Left renal cortex interstitium (tissue), 4 donors: ENCODE results near the gene COL6A3. TPM values are rescaled to one million over a fixed set of nuclear protein-coding genes. Genes with fewer than 3 reads are reported as not detected.
"Not testable (repeated sequence)": the region's sequence is repeated elsewhere in the genome, so short reads cannot be mapped to it uniquely, and the experiment has no call there.

Experiments used
- DNase-seq, 4 donors: peaks; one replicate each; pipeline ENCODE4 v3.0.0-alpha.2; 2013; ENCODE audit warnings: low read depth in 4 of 4, low spot score in 2 of 4, missing footprints in 1 of 4
- polyA plus RNA-seq, 4 donors: library from polyadenylated mRNA; unstranded; fragments of 120-200 nt; gene quantifications; one replicate each; pipeline ENCODE4 v1.2.1, GENCODE V29; 2013; ENCODE audit not compliant: insufficient read length in 4 of 4

Gene COL6A3
- polyA plus RNA-seq, 4 donors, result 236 to 277 (median 260) TPM

DNA sequence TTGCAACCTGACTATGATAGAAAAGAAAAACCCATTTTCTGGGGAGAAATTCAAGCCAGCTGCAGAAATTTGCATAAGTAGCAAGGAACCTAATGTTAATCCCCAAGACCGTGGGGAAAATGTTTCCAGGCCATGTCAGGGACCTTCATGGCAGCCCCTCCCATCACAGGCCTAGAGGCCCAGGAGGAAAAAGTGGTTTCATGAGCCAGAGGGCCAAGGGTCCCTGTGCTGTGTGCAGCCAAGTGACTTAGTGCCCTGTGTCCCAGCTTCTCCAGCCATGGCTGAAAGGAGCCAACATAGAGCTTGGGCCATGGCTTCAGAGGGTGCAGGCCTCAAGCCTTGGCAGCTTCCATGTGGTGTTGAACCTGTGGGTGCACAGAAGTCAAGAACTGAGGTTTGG lies 110.7 kb downstream of the COL6A3 start:
- not testable (repeated sequence) for DNase-seq

DNA sequence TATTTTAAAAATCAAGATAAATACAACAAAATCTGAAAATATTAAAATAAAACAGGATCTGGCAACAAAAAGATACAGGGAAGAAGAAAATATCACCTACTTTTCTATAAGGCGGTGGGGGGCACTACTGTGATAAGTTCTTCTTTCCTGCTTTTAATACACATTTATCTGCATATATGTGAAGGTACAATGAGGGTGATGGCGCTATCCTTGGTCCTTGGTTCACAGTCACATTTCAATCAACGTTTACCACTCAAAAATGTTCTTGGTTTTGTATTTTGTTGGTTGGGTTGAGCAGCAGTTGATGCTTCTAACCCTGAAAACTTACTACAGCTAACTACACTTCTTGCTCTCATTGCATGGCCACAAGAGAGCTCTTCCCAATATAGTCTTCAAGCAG lies 112.4 kb downstream of the COL6A3 start:
- no peak for DNase-seq

GRCh38 chr2:237300739-237301138 lies 113.2 kb downstream of the COL6A3 start:
- no peak for DNase-seq

- DNase-seq, result no peak
Observed at GRCh38 chr2:237299906-237300305, 114.1 kb downstream of the COL6A3 start.

- DNase-seq, result no peak
Observed at GRCh38 chr2:237298151-237299118, 115.5 kb downstream of the COL6A3 start.

DNA sequence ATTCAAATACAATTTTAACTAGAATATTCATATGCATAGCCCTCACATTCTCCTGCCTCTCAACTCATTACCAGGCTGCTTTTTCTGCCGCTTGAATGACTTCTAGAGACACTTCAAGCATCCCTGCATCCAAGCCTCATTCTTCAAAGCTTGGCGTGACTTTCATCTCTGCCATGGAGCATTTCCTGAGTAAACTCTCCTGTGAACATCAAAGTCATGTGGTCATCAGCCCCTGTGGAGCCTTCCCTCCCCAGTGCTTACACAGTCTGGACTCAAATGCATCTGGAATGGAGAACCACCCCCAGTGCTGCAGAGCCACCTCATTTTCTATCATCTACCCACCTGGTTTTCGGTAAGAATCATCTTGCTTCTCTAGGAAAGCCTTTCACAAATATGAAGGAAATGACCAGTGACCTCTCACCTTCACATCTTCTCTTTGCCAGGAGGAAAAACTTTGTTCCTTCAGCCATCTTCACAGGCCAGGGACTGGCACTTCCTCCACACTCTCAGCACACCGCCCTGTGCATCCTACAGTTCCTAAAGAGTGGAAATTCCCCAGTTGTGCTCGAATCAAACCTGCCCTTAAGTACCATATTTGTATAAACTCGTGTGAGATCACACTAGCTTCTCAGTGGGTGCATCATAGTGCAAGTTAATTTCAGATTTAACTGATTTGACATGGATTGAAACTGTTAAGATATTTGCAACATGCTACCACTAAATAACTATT lies 116.4 kb downstream of the COL6A3 start:
- DNase-seq, result no peak

DNA sequence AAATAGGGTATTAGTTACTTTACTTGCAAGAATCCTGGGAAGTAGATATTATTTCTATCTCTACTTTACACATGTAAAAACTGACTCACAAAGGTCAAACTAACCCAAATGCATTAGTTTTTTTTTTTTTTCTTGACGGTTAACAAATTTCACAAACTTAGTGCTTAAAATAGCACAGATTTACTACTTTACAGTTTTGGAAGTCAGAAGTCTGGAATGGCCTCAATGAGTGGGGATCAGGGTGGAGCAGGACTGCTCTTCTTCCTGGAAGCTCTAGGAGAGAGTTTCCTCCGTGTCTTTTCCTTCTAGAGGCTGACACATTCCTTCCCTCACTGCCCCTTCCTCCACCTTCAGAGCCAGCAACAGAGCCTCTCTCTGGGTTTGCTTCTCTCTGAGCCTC lies 117.2 kb downstream of the COL6A3 start:
- no peak for DNase-seq

- DNase-seq, result no peak
Observed at GRCh38 chr2:237295889-237296480, 118.0 kb downstream of the COL6A3 start.

- DNase-seq, result no peak
Observed at GRCh38 chr2:237294460-237294859, 119.5 kb downstream of the COL6A3 start.

- no peak for DNase-seq
Observed at GRCh38 chr2:237293978-237294377, 120.0 kb downstream of the COL6A3 start.

- DNase-seq, result peak; percentile 96 to 98 (median 97)
Observed at GRCh38 chr2:237291138-237291792, 122.7 kb downstream of the COL6A3 start.

DNA sequence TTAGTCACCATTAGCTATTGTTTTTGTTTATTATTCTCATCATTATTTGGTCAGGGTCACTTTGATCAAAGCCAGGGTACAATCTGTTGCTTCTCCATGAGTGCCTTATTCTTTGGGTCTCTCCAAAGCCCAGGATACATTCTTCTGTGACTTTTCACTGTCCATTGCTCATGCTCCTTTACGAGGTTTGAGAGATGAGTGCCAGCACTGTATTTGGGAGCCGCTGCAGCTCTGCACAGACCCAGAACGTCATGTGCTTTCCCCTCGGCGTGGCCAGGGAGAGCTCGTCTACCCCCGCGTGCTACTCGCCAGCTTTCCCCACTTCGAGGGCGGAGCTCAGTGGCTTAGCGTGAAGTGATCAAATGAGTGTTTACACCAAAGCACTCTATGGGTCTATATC lies 123.7 kb downstream of the COL6A3 start:
- DNase-seq, result no peak

GRCh38 chr2:237289139-237289538 lies 124.8 kb downstream of the COL6A3 start:
- no peak for DNase-seq

DNA sequence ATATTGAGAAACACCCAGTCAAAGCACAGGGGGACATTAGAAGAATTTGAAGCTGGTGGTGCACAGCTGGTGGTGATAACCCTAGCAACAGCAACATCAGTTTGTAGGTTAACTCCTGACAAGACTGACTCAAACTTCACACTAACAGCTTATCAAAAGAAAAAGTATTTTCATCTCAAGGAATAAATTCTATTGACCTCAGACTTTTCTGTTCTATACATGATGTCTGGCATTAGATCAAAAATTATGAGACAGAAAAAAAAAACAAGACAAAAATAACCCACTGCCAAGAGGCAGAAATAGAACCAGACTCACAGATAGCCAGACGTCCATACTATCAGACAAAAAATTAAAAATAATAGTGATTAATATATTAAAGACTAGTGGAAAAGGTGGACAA lies 126.1 kb downstream of the COL6A3 start:
- no peak for DNase-seq

DNA sequence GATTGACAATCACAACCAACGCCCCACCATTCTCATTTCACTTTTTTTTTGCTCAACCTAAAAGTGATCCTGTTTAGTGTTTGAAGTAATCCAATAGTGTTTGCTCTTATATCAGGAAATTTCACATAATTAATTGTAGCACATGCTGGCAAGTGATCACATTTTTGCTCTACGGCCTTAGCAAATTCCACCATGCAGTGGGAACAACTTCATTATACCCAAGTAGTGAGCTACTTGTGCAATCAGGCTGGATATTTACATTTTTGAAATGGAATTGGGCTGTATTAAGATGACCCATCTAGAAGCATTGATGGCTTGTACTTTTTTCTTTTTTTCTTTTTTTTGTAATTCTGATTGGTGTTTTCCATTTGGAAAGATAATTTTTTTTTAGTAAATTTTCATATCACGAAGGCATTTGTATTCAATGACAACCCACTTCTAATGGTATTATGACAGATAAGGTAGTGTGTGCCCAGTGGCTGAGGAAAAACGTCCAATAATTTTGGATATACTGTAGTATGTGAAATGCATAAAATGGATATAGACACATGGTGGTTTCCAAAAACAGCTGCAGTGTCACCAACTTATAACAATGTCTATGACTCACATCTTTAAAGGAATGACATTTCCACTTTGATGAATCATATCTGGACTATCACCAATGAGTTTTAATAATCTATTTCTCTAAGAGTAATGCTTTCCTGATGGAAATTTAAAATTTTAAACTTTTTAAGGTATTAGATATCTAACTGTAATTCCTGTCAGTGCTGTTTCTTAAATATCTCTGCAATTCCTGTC lies 130.6 kb downstream of the COL6A3 start:
- no peak for DNase-seq

DNA sequence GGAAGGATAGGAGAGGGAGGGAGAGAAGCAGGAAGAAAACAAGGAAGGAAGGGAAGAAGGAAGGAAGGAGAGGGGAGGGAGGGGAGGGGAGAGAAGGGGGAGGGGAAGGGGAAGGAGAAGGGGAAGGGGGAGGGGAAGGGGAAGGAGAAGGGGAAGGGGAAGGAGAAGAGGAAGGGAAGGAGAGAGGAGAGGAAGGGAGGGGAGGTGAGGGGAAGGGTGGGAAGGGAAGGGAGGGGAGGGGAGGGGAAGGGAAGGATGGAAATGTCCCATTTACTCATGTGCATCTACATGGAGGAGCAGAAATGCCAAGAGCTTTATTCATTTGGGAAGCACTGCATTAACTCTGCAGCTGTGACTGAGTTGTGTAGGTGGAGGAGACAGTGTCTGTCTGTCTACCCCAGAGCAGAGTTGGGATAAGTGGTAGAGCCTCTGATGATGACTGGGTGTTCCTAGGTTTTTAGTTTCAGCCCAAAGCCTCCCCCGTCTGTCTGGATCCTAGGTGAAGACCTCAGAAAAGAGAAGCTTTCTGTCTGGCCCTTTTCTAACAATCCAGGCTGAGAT lies 131.3 kb downstream of the COL6A3 start:
- DNase-seq, result no peak

- no peak for DNase-seq
Observed at GRCh38 chr2:237281836-237282306, 132.1 kb downstream of the COL6A3 start.

DNA sequence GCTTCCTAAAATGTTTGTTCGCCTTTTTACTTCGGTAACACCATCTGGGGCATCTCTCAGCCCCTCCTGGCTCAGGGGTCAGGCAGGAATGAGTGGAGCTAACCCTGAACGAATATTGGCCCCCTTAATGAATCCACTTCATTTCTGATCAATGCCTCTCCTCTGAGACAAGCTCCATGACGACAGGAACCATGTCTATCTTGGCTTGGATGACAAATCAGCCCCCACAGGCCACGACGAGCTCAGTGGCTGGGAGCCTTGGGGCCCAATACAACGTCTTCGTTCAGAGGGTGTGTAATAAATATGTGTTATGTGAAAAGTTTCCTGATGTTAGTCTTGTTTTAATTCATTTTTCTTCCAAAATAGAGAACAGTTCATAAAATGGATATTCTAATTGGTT lies 133.0 kb downstream of the COL6A3 start:
- DNase-seq, result no peak

DNA sequence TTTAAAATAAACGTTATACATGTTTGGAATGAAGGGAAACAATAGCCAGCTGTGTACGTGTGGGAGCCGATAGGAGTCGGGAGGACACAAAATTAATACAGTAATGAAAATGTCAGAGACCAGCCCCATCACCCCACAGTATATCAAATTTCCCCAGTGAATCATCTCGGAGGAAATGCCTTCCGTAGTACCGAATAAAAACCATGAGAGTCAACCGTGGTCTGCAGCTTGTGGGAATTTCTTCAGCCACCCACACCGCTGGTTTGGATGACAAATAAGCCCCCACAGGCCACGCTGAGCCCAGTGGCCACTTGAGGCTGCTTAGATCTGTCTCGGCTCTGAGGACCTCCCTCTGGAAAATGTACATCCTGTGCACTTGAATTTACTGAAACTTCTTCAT lies 133.7 kb downstream of the COL6A3 start:
- peak in 1 of 4 donors; percentile 59 for DNase-seq
